ENCODE results near the gene CPXM1. TPM values are rescaled to one million over a fixed set of nuclear protein-coding genes. Genes with fewer than 3 reads are reported as not detected.

Gene CPXM1
- total RNA-seq, 2 donors from 2014 or later, result 2.9 to 4.4 TPM

- Histone ChIP-seq H3K27ac (no peak overlapping the region), H3K27me3 (no peaks in the 10 kb centered on the region), H3K4me3 (no peak overlapping the region), H3K4me1 (no peaks in the 10 kb centered on the region), H3K36me3 (no peaks in the 10 kb centered on the region), H3K9me3 (no peaks in the 10 kb centered on the region)
- DNase-seq (ENCODE audit: low spot score), result no peak
- TF ChIP-seq CTCF (IDR thresholded peaks at IDR 0.05), result no peak
These were observed 37.8 kb downstream of the CPXM1 start for GRCh38 chr20:2762578-2763131.

GRCh38 chr20:2761885-2762284 is 38.5 kb downstream of the CPXM1 start:
- Histone ChIP-seq H3K9me3 (no peaks in the 10 kb centered on the region), H3K27me3 (no peaks in the 10 kb centered on the region), H3K36me3 (no peaks in the 10 kb centered on the region), H3K4me3 (no peak overlapping the region), H3K4me1 (no peaks in the 10 kb centered on the region), H3K27ac (no peak overlapping the region)
- TF ChIP-seq CTCF (IDR thresholded peaks at IDR 0.05), result no peak
- DNase-seq (ENCODE audit: low spot score), result no peak

DNA sequence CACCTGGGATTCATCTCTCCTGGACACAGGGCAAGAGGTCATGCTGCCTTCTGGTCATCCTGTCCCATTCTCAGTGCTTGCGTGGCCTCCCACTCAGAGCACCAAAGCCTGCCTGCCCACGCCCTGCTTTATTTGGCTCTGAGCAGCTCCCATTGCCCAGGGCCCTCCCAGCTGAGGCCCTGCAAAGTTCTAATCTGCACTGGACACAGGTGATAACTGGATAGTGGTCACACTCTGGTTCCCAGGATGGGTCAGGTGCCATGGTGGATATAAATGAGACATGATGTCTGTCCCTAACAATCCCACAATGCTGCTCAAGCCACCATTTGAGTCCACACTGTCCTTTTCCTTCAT is 39.5 kb downstream of the CPXM1 start:
- no peak for DNase-seq (ENCODE audit: low spot score)
- Histone ChIP-seq H3K4me1 (no peaks in the 10 kb centered on the region), H3K9me3 (no peaks in the 10 kb centered on the region)

DNA sequence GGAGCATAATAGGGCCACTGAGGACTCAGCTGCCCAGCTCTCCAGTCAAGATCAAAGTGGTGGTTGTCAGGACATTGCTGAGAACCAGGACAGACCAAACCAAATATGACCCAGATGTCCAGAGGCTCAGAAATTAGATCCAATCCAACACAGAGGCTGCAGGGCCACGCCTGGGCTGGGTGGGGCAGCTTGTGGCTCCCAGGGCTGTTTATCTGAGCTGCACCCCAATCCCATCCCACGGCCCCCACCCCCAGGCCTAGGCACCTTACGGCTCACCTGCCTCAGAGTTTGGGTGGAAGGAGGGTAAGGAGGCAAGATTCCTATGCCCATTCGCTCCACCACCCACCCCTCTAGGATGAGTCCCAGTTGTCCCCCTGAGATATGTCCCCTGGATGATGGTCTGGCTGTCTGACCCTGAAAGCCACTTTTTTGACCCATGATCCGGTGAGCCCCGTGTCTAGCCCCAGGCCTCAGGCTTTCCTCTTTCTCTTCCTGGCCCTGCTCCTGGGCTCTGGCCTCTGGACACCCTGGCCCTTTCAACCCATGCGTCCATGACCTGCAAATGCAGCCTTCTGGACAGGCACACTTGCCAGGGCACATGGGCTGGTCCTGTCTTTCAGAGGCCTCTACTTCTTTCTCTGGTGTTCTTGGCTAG is 40.0 kb downstream of the CPXM1 start:
- no peak for TF ChIP-seq CTCF (IDR thresholded peaks at IDR 0.05)
- Histone ChIP-seq H3K4me1 (no peaks in the 10 kb centered on the region), H3K9me3 (no peaks in the 10 kb centered on the region), H3K27me3 (no peaks in the 10 kb centered on the region), H3K27ac (no peak overlapping the region), H3K36me3 (no peaks in the 10 kb centered on the region), H3K4me3 (no peak overlapping the region)
- no peak for DNase-seq (ENCODE audit: low spot score)

More for the DNA sequence above, 39.5 kb downstream of the CPXM1 start:
- no peak overlapping the region for H3K27ac ChIP-seq
- no peak for TF ChIP-seq CTCF (IDR thresholded peaks at IDR 0.05)
- no peak overlapping the region for H3K4me3 ChIP-seq
- H3K36me3 ChIP-seq, result no peaks in the 10 kb centered on the region
- H3K27me3 ChIP-seq, result no peaks in the 10 kb centered on the region

DNA sequence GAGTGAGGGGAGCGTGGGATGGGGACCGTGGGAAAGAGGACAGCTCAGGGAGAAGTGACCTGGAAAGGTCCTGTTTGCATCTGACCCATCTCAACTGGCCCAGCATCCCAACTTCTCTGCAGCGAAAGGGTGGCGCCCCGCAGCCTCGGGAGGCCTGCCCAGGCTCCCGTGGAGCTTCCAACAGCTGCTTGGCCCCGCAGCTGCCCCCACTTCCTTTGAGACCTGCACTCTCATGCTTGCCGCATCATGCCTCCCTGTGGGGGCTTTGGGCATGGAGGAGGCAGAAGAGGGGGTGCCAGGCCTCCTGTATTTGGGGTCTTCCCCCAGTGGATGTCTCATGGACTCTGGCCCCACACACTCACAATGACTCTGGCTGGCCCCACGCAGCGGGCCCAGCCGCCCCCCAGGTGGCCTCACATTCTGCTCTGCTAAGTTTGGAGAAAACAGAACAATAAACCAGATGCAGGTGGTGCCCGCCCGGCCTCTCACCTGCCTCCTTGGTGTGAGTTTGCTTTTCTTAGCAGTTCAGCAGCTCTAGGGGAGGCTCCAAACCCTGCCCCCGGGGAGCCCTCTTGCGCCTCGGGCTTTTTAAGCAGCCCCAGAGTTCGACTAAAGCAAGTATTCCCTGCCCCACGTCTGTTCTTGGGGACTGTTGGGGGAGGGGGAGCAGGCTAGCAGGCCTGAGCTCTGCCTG is 40.7 kb downstream of the CPXM1 start:
- H3K27me3 ChIP-seq, result no peaks in the 10 kb centered on the region
- no peak for TF ChIP-seq CTCF (IDR thresholded peaks at IDR 0.05)
- H3K4me3 ChIP-seq, result no peak overlapping the region
- no peak overlapping the region for H3K27ac ChIP-seq
- DNase-seq (ENCODE audit: low spot score), result no peak
- no peaks in the 10 kb centered on the region for H3K36me3 ChIP-seq
- H3K9me3 ChIP-seq, result no peaks in the 10 kb centered on the region
- no peaks in the 10 kb centered on the region for H3K4me1 ChIP-seq

Measured in right atrium auricular region (tissue), 2 donors.